GM19438 (cell line): ENCODE data around the gene DIP2C.

Source experiments
- ATAC-seq: cut with Tn5 transposase; IDR thresholded peaks from one replicate; pipeline ENCODE4 v1.9.1; 2021; ENCODE audit warnings: low read depth; ENCODE audit not compliant: unreplicated experiment

DIP2C gene

DNA sequence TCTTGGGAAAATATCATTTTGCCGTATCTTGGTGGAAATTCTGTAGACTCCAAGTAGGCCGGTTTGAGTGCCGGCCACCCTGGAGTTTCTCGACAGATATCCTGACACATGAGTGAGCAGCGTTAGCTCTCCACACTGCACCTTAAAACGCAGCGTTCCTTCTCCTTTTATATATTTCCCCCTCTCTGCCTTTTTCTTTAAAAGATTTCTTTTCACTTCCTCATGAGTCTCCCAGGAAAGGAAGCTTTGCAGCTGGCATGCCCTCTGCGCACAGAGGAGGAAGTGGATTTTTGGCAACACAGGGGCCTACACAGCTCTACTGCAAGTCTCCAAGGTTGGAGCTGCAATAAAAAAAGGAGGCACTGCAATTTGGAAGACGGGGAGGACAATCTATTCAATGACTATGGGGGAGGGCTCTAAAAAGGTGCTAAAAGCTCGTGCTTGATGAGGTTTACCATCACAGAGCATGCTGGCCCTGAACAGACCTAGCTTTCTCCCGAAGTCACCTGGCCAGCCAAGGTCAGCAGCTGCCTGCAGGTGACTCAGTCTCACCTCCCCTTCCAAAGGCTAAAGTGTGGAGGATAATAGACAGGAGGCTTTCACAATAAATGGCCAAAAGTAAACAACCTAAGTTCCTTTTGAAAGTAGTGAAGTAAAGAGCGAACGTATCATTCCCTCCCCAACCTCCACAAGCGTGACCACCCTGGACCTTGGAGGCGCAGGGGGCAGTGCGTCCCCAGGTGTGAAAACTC lies 301.4 kb downstream of the DIP2C start:
- ATAC-seq, result no peak

DNA sequence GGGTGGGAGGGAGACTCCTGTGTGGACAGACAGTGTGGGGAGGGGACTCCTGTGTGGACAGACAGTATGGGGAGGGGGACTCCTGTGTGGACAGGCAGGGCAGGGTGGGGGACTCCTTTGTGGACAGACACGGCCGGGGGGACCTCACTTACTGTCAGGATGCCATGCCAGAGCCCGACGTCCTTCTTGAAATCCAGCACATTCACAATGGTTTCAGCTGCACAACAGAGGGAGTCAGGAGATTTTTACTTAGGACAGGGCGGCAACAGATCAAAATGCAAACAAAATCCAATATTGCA lies 301.9 kb downstream of the DIP2C start:
- no peak for ATAC-seq

DNA sequence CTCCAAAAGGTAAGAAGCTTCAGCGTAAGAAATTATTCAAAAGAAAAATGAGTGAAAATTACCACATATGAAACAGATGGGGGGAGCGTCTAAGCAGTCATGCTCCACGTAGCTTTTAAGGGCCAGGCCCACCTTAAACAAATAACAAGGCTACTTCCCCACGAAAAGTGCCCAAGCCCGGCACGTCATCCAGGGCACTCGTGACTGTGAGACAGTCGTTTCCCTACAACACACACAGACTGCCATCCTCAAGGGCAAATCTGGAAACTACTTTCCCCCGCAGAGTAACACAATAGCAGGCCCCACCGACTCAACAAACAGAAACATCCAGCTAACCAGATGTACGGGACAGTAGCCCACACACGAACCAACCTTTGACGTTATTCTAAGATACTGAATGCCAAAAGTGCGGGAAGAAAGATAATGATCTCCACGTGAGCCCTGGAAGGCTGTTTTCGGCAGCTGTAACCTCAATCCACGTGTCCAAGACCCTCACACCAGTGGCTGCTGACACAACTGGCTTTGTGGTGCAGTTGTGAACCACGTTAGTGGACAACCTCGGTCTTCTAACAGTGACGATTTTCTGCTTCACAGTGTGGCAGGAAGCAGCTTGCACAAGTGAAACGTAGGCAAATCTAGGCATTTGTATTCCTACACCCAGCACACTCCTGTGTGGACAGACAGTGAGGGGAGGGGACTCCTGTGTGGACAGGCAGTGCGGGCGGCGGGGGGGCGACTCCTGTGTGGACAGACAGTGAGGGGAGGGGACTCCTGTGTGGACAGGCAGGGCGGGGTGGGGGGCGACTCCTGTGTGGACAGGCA lies 302.5 kb downstream of the DIP2C start:
- ATAC-seq, result no peak

DNA sequence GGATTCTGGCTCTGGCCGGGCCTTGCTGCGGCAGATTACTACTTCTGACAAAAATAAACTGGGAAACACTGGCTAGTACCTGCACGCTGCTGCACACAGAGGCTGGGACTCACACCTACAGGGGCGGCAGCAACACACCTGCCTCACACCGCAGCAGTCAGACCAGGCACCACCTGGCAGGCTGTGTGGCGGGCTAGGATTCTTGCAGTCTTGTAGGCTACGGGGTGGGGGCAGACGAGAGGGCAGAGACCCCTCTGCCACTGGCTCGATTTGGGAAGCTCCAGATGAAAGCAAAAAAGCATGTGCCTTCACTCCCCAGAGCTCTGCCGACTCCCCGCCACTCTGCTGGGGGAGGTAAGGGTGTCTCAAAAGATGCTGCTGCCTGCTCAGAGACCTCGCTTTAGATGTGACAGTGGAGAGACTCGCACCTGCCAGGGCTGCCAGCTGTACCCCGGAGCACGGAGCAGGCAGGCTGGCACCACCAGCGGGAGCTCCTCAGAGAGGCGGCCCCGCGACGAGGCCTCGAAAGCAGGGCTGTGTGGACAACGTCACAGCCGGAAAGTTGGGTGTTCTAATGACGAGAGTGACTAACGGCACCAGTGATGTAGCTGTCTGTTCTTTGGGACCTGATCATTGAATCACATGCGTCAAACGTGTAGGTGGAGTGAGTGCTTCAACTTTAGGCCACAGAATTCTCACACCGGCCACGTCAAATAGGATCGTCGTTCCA lies 303.7 kb downstream of the DIP2C start:
- no peak for ATAC-seq

DNA sequence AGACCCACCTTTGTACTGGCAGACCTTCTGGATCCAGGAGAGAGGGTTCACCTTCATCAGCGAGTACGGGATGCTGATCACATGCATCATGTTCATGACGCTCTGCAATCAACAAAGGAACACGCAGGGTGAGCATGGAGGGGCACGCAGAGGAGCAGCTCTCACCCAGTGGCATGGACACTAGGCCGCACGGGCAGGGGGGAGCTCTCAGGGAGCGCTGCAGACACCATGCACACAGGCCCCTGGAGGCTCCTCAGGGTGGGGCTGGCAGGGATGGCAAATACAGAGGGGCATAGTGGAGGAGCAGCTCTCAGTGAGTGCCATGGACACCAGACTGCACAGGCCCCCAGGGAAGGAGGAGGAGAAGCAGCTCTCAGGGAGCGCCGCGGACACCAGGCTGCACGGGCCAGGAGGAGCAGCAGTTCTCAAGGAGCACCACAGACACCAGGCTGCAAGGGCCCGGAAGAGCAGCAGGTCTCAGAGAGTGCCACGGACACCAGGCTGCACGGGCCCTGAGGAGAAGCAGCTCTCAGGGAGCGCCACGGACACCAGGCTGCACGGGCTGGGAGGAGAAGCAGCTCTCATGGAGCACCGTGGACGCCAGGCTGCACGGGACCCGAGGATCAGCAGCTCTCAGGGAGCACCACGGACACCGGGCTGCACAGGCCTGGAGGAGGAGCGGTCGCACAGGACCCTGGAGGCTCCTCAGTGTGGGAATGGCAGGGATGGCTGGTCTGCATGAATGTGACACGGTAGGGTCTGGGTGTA lies 304.7 kb downstream of the DIP2C start:
- no peak for ATAC-seq

DNA sequence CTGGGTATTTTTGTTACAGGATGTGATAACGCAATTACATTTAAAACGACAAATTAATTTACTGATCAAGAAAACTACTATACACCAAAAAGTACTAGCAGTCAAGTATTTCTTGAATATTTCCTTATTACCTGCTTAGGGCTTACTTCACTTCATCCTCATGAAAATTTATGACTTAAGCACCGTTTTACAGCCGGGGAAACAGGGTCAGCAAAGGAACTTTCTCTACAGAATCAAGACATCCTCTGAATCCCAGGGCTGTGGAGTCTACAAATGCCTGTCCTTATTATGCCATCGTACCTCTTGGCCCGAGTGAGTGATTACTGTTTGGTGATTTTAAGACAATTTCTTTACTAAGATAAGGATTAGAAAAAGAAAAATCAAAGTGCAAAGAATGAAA lies 305.9 kb downstream of the DIP2C start:
- ATAC-seq, result no peak

DNA sequence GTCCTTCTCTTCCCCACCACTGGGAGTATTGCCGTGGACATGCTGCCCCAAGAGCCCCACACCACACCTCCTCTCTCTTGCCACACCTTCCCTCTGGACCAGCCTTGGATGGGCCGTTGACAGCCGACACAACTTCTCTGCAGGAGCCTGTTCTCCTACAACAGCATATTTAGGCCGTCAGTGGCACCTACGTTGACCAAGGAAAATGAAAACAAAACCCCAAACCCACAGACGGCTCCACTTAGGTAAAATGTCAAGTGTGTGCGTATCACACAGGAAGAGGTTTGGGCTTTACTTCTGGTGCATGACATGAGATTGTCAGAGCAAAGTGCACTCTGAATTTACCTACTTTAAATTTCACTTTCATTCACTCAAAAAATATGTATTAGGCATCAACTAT lies 307.7 kb downstream of the DIP2C start:
- no peak for ATAC-seq

DNA sequence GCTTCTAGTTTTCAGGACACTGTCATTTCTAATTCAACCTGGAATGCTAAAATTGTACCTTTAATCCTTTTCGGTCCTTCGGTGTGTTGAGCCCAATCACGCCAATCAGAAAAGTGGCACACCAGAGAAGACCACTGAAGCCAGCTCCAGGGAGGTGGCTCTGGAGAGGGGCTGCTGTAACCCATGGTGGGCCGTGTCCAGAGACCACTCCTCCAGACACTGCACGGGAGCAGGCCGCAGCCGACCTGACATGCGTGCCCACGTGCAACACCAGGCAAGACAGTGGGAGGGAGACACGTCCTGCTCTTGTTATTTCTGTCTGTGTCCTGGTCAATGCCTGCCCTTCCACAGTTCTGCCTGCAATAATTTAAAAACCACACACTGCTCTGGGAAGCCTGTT lies 308.1 kb downstream of the DIP2C start:
- ATAC-seq, result no peak

DNA sequence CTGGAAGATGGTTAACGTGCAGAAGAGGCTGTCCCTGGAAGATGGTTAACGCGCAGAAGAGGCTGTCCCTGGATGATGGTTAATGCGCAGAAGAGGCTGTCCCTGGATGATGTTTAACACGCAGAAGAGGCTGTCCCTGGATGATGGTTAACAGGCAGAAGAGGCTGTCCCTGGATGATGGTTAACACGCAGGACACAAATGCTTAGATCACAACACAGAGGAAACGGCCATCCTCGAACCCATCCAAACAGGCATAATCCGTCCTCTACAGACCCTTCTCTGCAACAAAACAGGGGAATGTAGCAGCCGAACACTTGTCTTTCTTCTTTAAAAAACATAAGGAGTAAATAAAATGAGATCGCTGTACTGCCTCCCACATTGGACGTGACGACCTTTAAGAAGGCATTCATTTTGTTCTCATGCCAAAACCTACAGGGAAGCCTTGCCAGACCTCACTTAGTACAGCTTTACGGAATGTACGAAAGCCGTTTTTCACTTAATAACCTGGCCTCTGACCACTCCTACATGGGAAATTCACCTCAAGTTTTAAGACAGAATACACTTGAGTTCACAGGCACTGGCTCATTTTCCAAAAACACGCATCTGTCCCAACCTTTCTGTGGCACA lies 309.0 kb downstream of the DIP2C start:
- ATAC-seq, result no peak

DNA sequence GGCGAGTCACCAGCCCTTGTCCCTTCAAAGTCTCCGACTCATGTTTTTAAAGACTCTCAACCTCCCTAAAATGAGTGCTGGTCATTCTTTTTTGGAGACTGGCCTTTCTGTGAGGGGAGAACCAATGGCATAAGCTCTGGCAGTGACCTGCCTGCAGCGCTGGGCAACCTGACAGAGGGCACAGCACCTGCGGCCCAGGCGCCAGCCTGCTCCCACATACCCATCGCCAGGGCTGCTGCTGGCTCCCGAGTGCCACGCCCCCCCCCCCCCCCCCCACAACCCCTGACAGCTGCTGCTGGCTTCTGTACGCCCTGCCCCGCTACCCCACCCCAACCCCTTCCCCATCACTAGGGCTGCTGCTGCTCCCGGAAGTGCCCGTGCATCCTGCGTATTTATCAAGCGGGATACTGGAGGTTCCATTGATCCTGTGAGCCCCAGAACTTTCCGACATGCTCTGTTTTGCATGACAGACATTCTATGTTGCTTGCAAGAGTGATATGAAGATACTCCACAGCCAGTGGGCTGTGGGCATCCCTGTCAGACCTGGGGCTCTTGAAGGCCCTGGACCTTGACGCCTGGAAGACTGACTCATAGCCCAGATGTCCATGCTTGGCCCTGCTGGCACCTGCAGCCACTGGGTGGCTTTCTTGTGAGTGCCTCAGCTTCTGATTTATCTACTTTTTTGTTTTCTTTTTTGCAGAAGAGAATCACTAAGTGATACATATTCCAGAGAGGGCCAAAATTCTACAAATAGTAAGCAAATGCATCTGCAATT lies 310.4 kb downstream of the DIP2C start:
- no peak for ATAC-seq

DNA sequence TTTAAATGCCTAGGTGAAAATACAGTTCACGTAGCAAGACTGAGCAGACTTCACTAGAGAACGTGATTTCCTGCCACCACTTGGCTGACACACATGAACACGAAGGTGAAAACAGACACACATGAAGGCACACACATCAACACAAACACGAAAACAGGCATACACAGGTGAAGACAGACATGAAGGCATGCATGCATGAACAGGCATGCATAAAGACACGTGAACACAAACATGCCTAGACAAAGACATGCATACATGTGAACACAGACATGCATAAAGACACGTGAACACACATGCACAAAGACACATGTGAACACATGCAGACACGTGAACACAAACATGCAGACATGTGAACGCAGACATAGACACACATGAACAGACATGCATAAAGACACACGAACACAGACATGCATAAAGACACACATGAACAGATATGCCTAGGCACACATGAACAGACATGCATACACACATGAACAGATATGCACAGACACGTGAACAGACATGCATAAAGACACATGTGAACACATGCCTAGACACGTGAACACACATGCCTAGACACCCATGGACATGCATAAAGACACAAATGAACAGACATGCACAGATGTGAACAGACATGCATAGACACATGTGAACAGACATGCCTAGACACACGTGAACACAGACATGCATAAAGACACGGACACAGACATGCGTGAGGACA lies 311.1 kb downstream of the DIP2C start:
- ATAC-seq, result no peak

DNA sequence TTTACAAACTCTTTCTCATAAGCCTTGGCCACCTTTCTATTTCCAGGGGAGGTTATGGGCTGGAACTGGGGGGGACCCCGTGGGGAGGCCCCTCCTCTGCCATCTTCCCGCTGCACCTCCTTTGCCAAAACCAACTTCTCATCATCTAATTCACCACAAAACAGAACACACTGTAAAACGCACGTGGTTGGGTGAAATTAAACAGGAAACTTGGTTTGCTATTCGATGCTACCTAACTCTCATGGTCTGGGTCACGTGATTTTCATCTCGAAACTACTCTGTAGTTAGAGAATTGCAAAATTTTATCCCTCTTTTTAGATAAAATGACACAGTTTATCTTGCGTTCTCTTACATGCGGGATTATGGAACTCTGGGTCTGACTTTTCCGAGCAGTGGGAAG lies 312.2 kb downstream of the DIP2C start:
- no peak for ATAC-seq

DNA sequence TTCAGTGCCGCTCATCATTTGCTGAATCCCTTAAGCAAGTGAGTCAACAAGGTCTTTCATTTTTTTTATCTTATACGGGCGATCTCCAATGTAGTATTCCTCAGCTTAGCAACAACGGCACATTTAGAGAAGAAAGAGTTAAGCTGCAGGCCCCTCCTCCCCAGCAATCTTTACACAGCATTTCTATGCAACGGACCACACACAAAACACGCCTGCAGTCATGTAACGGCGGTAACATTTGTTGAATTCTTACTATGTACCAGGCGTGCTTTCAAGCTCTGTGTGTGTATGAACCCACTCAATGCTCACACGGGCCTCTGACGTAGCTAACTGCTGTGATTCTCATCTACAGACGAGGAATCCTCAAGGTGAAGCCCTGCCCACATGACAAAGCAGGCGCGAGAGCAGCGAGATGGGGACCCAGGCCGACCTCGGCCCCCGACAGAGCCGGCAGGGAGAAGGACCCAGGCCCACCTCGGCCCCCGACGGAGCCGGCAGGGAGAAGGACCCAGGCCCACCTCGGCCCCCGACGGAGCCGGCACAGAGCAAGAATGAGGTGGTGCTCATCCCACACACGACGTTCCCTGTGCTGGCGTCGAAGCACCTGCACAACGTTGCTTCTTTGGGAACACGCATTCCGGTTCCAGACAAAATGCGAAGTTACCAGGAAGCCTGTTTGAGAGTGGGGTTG lies 313.5 kb downstream of the DIP2C start:
- no peak for ATAC-seq

DNA sequence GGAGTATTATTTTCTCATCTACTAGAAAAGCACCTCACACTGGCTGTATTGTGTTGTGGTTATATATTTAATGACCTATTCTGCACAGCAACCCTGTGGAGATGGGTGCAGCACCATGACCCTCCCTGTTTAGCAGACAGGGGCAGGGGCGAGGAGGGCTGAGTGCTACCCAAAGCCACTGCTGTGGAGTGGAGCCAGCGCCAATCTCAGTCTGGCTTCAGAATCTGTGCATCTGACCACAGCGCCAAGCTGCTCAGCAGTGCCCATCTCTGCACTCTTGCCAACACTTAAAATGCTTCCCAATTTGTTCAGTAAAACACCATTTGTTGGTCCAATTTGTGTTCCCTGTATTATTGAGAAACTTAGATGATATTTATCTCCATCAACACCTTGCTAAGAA lies 315.1 kb downstream of the DIP2C start:
- no peak for ATAC-seq

DNA sequence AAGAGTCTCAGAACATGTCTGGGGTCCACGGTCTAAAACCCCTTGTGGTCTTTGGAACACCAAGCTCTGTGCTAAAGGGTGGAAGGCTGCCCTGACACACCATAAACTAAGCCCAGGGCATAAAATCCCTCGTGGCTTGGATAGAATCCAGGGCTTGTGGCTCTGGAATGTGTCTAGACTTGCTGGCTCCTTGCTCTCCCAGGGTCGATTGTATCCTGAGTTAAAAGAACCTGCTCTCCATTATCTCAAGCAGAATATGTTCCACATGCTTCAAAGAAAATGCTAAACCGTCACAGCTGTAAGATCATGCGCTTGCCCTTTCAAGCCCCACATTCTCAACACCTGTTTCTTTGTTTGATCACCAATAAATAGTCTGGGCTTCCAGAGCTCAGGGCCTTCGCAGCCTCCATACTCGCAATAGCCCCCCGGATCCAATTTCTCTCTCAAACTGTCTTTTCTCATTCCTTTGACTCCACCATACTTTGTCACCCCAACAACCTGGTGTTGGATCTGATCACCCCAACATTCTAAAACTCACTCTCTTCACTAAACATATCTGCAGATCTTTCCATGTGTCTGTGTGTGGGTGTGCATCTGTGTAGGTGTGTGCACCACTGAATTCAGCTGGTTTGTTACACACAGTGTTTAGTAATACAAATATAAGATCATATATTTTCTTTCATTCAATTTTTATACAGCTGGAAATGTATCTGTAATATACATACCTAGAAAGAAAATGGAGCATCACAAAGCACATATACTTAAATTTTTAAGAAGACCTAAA lies 315.8 kb downstream of the DIP2C start:
- no peak for ATAC-seq

DNA sequence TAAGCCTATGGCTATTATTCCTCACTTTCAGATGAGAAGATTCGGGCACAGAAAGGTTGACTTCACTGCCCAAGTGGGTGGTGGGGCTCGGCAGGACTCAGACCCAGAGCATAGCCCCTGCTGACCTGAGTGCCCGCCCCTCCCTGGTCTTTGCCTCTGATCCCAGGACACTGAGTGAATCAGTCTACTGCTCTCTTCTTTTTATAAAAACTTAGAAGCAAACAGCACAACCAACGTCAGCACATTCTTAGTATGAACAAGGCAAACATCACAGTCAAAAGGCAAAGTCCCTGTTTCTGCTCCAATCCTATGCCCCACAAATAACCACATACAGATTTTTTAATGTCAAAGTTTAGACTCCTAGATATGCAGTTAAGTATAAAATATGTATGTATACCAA lies 316.5 kb downstream of the DIP2C start:
- no peak for ATAC-seq

DNA sequence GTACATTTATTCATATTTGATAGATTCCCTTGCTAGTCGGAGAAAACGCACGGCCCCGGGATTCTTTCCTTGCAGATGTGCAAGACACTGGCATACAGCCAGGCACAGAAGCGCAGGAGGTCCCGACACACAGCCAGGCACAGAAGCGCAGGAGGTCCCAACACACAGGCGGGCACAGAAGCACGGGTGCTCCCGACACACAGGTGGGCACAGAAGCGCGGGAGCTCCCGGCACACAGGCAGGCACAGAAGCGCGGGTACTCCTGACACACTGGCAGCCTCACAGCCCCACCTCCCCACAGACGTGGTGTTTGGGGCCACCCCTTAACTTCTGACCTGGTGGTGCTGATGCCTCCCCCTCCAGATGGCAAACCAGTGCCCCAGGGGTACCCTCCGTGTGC lies 316.9 kb downstream of the DIP2C start:
- ATAC-seq, result no peak

DNA sequence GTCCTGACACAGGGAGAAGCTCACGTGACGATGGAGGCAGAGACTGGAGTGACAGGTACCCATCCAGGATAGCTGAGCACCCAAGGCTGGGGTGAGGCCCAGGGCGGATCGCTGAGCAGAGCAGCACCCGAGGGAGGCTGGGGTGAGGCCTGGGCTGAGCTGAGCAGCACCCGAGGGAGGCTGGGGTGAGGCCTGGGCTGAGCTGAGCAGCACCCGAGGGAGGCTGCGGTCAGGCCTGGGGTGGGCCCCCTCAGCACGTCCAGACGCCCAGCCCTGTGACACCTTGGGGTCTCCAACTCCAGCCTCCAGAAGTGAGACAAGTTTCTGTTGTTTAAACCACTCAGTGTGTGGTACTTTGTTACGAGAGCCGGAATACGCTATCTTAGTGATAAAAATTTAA lies 318.0 kb downstream of the DIP2C start:
- no peak for ATAC-seq
